K562 (cell line): Measurements from ENCODE around the gene ZNF48. TPM values are rescaled to one million over a fixed set of nuclear protein-coding genes. Genes with fewer than 3 reads are reported as not detected.
A peak's percentile ranks its signal among the peaks of the same experiment; 100 is the strongest.

Experiments
- ATF6 ChIP-seq: sonication (generic); formaldehyde crosslinking; IDR thresholded peaks from 2 replicates; pipeline ENCODE4 v1.4.0; 2020; ENCODE audit warnings: mild to moderate bottlenecking, missing genetic modification reagents
- CBX5 ChIP-seq: IDR thresholded peaks from 2 replicates; pipeline ENCODE4 v1.6.1; 2014; ENCODE audit warnings: low read depth, borderline replicate concordance
- CSDE1 ChIP-seq, 2 experiments: fragments of 450-650 bp; IDR thresholded peaks; 2 replicates each; pipeline ENCODE4 v1.6.1; 2016; ENCODE audit warnings: mild to moderate bottlenecking in 1 of 2
- DMBX1 ChIP-seq: fragments of 250-450 bp; sonication (Bioruptor Pico); IDR thresholded peaks from 2 replicates; pipeline ENCODE4 v1.8.0; 2022; ENCODE audit warnings: inconsistent platforms, mild to moderate bottlenecking, moderate library complexity, borderline replicate concordance
- EP300 ChIP-seq: IDR thresholded peaks from 2 replicates; pipeline ENCODE4 v1.6.1; 2012; ENCODE audit warnings: low read length, improper control_type of control experiment
- GTF2B ChIP-seq: IDR thresholded peaks from 2 replicates; pipeline ENCODE4 v1.6.1; 2011; ENCODE audit not compliant: insufficient read length; ENCODE audit errors: extremely low read depth
- JUN ChIP-seq, 2 experiments: sonication (generic) in 1 of 2; formaldehyde crosslinking in 1 of 2; IDR thresholded peaks; 2 replicates each; pipeline versions ENCODE4 v1.6.1 to v1.8.0; 2012 to 2022; ENCODE audit warnings: borderline replicate concordance in 2 of 2, mild to moderate bottlenecking in 2 of 2, improper control_type of control experiment in 1 of 2, low read depth in 1 of 2, low read length in 1 of 2, missing genetic modification reagents in 1 of 2
- KDM4B ChIP-seq, 2 experiments: fragments of 450-650 bp in 1 of 2; sonication (generic) in 1 of 2; IDR thresholded peaks; 2 replicates each; pipeline ENCODE4 v1.6.1; 2016 to 2017; ENCODE audit warnings: borderline replicate concordance in 2 of 2, antibody characterized with exemption in 1 of 2, low read depth in 1 of 2, mild to moderate bottlenecking in 1 of 2
- LCOR ChIP-seq: sonication (generic); formaldehyde crosslinking; IDR thresholded peaks from 2 replicates; pipeline ENCODE4 v1.8.0; 2022; ENCODE audit warnings: mild to moderate bottlenecking, missing genetic modification reagents
- NFE2L1 ChIP-seq: fragments of 450-650 bp; IDR thresholded peaks from 2 replicates; pipeline ENCODE4 v1.6.1; 2016; ENCODE audit warnings: missing genetic modification characterization, low read depth, mild to moderate bottlenecking, missing compliant biosample characterization, moderate library complexity, borderline replicate concordance
- NFXL1 ChIP-seq: fragments of 450-650 bp; formaldehyde crosslinking; IDR thresholded peaks from 2 replicates; pipeline ENCODE4 v1.4.0; 2021; ENCODE audit warnings: mild to moderate bottlenecking
- NR0B1 ChIP-seq: fragments of 450-650 bp; IDR thresholded peaks from one replicate; pipeline ENCODE4 v1.6.1; 2018; ENCODE audit warnings: mild to moderate bottlenecking, moderate library complexity; ENCODE audit not compliant: partially characterized antibody
- POLR2AphosphoS5 ChIP-seq: IDR thresholded peaks from 2 replicates; pipeline ENCODE4 v1.6.1; 2011; ENCODE audit warnings: mild to moderate bottlenecking, low read depth, low read length, moderate library complexity; ENCODE audit not compliant: control insufficient read depth, insufficient read depth
- SIN3B ChIP-seq: fragments of 450-650 bp; IDR thresholded peaks from 2 replicates; pipeline ENCODE4 v1.6.1; 2017; ENCODE audit warnings: low read depth, mild to moderate bottlenecking, moderate library complexity
- THAP12 ChIP-seq: fragments of 250-450 bp; sonication (Bioruptor Pico); IDR thresholded peaks from 2 replicates; pipeline ENCODE4 v1.9.0; 2021; ENCODE audit warnings: mild to moderate bottlenecking, inconsistent platforms
- ZNF23 ChIP-seq: fragments of 250-450 bp; sonication (Bioruptor Pico); IDR thresholded peaks from 2 replicates; pipeline ENCODE4 v1.4.0; 2020; ENCODE audit warnings: mild to moderate bottlenecking
- polyA plus RNA-seq, 8 experiments: library from polyadenylated mRNA; depleted of rRNA in 4 of 8; stranded (reverse) in 5 of 8; unstranded in 3 of 8; fragments of >200 nt; fragmentation: Nextera tagmentation in 2 of 8; fragmentation: Illumina TruSeq in 1 of 8; extraction: Ambion mirVana in 2 of 8; extraction: Trizol in 1 of 8; gene quantifications; 2 replicates each; pipeline versions ENCODE4 v1.2.1 to v1.2.3, GENCODE V29; 2011 to 2014; ENCODE audit warnings: inconsistent platforms in 1 of 8, missing spikeins in 1 of 8
- total RNA-seq, 7 experiments: library from RNA; depleted of rRNA in 6 of 7; stranded (reverse); fragments of >200 nt in 6 of 7; fragmentation: Illumina TruSeq in 2 of 7; extraction: Trizol in 2 of 7; gene quantifications; 2 replicates each; pipeline versions ENCODE4 v1.2.1 to v1.2.3, GENCODE V29; 2011 to 2021; ENCODE audit warnings: low replicate concordance in 1 of 7

ZNF48 gene
- total and polyA plus RNA-seq, 9 of the 15 experiments (the other 6 are each of a cell fraction or from before 2014, with no cell fraction given) = 0.38 to 11.6 (median 4.7) TPM

GRCh38 chr16:30445408-30446202 lies 50.4 kb downstream of the ZNF48 start, which contains the start of gene SEPHS2 (continued):
- no peak; the same call in 1 of the 2 replicates for TF ChIP-seq ATF6
- TF ChIP-seq GTF2B = no peak
- no peak; a peak in 1 of 4 replicates for TF ChIP-seq KDM4B (IDR thresholded peaks at IDR 0.05; ENCODE audit: borderline replicate concordance in 2 of 2, low read depth in 1 of 2)
- TF ChIP-seq ZNF23 (CRISPR knock-in tag) = no peak
- peak; percentile 76; the same call in 1 of the 2 replicates for TF ChIP-seq JUN (IDR thresholded peaks at IDR 0.05; ENCODE audit: borderline replicate concordance, low read depth, low read length)
- no peak for TF ChIP-seq JUN (CRISPR knock-in tag; IDR thresholded peaks at IDR 0.05; ENCODE audit: borderline replicate concordance)
- TF ChIP-seq THAP12 (CRISPR knock-in tag) = no peak; the same call in 1 of the 2 replicates
- TF ChIP-seq NFE2L1 = no peak
- TF ChIP-seq CBX5 = no peak
- TF ChIP-seq LCOR (CRISPR knock-in tag) = peak; percentile 75
- TF ChIP-seq SIN3B = no peak
- TF ChIP-seq NFXL1 (CRISPR knock-in tag) = no peak
- peak; percentile 66; the same call in 1 of the 2 replicates for TF ChIP-seq DMBX1 (CRISPR knock-in tag)
- no peak for TF ChIP-seq NR0B1
- TF ChIP-seq POLR2AphosphoS5 = peak; percentile 95
- TF ChIP-seq EP300 = peak; percentile 61
- no peak for TF ChIP-seq CSDE1 (IDR thresholded peaks at IDR 0.05)
